Hypothalamus (tissue), 51 donors: Measurements from ENCODE around the gene TAPT1.

Experiments used
- DNase-seq, 51 donors: peaks; one replicate each; lab custom pipeline; 2025; lab: John Stamatoyannopoulos, UW

The TAPT1 gene

DNA sequence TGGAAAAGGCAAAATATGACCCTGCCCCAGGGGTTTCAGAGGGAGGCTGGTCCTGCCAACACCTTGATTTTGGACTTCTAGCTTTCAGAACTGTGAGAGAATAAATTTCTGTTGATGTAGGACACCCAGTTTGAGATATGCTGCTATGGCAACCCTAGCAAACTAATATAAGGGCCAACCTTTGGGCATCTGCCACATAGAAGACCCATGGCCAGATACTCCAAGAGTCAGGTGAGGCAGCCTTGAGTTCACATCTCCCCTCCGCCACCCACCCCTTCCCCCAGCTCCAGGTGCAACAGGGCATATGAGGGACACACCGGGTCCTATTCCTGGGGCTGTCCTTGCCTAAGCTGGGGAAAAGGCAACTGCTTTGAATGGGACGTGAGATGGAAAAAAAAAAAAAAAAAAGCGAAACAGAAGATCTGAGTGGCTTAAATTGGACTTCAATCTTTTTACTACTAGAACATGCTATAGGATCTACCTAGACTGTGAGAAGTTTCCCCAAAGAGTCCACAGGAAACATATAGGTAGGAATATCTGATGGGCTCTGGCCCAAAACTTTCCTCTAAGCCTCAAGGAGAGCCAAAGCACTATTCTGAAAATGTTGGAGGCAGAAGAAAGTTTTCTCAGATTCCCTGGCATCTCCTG, 85.9 kb downstream of the TAPT1 start:
- no peak for DNase-seq

DNA sequence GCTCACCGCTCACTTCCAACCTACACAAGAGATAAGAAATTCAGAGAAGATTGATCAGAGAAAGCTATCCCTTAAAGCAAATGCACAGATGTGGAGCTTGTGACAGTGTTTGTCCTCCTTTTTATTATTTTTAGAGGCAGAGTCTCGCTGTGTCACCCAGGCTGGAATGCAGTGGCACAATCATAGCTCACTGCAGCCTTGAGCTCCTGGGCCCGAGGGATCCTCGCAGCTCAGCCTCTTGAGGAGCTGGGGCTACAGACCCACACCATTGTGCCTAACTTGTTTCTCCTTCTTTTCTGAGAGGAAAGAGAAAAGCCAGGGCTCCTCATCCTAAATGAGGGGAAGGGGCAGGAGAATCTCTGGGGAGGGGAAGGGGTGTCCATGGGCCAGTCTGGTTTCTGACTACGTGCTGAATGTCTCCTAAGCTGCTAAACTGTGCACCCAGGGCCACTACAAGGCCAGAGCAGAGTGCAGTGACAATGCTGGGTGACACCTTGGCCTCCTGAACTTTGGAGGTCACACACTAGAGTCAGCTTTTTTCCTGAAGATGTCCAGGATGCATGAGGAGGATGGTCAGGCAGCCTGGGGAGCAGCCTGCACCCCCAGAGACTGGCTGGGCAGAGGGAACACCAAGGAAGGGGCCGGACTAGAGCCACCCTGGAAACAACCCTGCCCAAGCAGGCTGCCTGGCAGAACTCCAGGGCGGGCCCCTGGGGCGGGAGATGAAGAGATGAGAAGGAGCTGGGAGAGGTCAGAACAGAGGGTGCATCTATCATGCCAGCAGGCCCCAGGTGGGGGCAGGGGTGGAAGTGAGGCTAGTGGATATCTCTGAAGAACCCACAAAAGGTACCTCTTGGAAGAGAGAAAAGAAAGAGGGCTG, 87.0 kb downstream of the TAPT1 start:
- DNase-seq, result no peak

DNA sequence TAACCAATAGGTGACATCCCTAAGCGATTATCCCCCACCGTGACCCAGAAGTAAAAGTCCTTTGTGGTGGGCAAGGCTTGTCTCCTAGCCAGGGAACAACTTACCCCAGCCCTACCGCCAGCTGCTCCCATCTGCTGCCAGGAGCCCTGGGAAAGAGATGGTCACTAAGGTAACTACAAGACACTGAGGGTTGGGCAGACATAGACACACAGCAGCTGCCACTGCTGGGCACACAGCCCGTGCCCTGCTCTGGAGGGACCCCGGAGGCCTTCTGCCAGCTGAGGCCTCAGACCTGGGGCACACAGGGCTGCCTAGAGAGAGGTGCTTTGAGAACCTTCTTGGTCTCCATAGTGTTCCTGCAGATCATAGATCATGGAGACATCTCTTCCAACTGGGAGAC, 89.4 kb downstream of the TAPT1 start:
- no peak for DNase-seq

DNA sequence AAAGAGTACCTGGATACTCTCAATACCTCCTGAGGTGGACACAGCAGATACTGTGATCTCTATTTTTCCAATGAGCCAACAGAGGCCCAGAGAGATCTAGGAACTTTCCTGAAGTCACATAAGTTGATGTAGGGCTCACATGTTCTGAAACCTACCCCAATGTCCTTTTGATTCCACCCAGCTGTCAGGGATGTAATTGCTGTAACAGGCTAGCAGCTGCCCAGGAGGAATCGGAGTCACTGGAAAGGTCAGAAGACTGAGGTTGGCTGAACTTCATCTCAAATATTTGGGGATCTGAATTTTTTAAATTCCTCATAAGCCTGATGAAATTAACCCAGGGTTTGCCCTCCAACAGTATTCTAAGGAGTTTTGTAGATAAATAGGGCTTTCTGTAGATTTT, 90.0 kb downstream of the TAPT1 start:
- no peak for DNase-seq

DNA sequence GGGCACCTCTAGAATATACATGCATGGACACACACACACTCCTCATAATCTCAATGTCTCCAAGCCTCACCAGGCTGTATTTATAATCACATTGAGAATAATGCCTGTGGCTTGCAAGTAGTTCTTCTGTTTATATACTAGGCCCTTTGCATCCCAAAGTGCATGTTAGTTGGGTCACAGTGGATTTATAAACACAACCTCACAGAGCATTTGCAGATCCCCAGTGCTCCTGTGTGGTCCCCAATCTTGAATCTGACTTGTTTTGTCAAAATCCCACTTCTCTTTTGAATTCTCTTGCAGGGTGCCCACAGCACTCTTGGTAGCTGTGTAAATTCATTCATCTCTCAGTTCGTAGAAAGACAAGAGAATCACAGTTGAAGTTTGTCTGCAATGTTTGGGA, 92.9 kb downstream of the TAPT1 start:
- no peak for DNase-seq

DNA sequence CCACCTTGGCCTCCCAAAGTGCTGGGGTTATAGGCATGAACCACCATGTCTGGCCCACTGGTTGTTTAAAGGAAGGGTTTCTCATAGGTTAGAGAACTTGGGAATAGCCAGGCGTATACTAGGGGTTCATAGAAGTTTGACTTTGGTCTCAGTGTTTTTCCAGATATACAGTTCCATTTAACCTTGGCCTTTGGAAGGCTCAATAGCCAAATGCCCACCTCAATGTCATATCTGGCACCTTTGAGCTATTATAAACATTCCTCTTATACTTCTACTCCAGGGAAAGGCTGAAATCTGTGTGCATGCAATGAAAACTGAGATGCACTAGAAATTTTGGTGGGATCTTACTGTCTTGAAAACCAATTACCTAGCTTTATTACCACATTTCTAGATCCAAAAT, 95.0 kb downstream of the TAPT1 start:
- no peak for DNase-seq

DNA sequence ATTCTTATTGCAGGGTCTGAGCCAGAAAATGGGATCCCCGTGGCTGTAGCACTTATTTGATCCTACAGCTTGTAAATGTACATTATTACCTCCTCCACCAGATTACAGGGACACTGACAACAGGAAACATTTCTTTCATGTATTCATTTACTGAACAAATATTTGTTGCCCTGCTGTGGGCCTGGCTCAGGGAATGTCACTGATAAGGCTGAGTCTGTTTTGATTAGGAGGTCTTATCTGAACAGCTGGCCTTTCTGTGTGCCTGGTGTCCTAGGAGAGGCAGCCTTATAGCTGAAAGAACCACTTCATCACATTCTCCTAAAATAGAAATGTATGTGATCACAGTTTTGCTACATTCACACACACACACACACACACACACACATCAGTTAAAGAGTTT, 96.9 kb downstream of the TAPT1 start:
- no peak for DNase-seq

DNA sequence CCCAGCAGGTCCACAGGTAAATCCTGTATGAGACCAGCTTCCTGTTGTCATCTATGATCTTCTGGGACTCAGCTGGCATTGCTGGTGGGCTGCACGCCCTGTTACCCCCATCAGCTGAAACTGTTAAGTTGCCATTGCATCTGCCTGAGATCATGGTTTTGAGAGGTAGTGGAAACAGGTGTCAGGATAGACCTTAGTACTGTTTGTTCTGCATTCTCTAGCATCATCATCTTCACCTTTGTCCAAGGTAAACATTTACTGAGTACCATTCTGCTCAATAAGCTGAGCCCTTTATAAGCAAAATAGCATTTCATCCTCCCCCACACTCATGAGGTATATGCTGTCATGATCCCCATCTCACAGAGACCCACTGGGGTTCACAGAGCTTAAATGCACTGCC, 99.6 kb downstream of the TAPT1 start:
- DNase-seq, result no peak

DNA sequence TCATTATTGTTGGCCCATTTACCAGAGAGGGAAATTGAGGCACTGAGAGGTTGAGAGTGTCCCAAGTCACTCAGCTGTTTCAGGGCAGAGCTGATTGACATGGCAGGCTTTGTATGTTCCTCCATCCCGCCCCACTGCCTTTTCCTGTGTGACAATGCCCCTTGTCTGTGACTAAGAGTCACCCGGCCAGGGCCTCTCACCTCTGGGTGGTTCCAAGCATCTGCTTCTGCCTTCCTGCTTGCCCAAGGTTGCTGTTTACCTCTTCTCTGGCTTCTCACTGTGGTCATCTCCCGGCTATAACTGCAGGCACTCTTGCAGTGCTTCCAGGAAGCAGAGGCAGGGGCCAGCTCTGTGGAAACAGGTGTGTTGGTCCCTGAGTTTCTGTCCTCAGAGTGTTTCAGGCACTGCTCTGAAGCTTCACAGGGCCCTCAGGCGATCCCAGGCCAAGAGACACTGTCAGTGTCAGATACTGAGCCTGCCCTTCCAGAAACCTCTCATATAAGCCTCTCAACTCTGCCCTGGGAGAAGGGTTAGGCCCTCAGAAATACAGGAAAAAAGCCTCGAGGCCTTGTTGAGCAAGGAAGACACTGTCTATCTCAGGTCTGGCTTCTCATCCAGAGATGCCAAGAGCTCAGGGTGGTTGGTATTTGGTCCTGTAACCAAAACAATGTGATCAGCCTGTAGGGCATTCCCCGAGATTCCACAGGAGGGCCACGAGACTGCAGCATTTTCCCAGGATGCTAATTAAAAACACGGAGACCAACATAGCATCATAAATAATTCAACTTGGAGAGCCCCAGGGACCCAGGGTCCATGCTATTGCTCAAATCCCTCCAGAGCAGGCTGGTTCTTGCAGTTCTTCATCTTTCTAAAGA, 100.5 kb downstream of the TAPT1 start:
- no peak for DNase-seq

DNA sequence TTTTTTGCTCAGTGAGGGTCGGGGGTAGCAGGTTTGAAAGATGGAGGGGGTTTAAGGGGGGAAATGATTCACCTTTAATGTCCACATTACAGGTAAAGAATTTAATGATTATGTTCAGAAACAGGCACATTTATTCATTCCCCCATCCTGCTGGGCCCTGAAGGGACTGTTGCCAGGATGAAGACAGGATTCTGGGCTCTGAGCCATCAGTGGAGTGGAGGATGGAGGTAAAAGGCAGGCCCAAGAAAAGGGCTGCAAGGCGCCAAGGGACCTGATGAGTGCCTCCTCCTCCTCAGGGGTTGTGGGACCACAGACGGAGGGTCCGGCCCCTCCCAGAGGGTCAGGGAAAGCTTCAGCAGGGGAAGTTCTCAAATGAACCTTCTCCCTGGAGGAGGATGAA, 102.0 kb downstream of the TAPT1 start:
- peak in 2 of 51 donors; percentile 1 to 6 for DNase-seq

DNA sequence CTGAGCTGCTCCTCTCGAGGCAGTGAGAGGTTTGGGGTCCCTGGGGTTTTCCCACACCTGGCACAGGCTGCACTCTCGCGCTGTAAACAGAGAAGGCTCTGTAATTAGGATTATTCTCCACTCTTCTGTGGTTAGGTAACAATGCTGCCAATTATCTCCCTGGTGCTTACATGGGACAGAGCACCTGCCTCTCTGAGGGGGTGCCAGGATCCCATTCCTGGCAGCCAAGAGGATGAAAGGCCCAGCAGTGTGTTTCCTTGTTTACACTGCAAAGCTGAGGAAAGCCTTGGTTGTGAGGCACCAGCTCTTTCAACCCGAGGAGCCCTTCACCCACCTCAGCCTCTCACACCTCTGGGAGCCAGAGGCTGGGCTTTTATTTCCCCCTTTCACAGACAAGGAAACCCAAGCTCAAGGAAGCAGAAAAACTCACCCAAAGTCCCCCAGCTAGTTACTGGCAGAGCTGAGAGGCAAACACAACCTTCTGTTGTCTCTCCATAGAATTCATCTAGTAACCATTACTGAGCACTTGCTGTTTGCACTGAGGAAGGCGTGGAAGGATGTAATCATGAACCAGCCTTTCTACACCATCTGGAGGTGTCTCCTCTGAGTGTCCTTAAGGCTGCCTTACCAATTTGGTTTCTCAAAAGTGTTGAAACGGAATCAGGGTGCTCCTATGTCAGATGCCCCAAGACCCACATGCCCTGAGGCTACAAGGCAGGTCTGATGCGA, 102.8 kb downstream of the TAPT1 start:
- no peak for DNase-seq

DNA sequence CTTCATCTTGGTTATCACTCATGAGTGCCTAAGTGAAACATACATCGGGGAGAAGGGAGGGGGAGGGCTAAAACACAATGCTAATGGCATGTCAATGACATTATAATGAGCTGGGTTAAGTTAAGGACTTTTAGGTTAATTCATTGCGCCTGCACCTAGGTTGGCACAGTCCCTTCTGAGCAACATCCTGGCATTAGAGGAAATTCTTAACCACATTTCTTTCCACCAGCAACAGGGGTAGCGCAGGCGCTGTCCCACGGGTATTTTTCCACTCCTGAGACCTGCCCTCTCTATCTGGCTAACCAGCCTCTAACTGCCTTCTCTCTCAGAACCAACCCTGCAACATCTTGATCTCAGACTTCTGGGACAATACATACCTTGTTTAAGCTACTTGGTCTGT, 103.5 kb downstream of the TAPT1 start:
- no peak for DNase-seq

DNA sequence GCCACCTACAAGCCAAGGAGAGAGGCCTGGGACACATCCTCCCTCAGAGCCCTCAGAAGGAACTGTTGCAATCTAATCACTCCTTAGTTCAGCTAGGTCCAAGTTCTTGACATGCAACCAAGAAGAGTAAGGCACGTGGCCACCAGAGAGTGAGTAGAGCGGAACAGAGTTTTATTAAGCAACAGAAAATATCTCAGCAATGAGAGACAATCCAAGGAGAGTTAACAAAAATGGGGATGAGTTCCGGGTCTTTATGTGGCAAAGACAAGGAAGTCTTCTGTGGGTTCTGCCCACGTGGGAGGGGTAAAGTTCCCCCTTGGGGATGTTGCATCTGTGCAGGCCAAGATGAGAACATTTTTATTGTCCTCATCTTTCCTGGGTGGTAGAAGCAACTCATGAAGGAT, 104.0 kb downstream of the TAPT1 start:
- DNase-seq, result no peak

DNA sequence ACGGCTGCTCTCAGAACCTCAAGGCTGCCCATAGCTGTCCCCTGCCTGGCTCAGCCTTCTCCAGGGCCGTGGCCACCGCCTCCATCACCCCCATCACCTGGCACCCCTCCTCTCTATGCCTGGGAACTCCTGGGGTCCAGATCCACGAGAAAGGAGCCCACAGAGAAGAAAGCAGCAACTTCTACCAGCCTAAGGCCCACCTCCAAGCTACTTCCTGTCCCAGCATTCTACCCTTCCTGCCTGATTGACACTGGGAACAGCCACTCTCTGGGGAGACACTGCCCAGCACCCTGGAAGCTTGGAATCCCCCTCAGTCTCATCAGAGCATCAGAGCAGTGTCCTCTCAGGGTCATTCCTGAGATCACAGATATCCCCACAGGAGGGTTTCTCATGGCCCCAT, 105.6 kb downstream of the TAPT1 start:
- DNase-seq, result no peak

DNA sequence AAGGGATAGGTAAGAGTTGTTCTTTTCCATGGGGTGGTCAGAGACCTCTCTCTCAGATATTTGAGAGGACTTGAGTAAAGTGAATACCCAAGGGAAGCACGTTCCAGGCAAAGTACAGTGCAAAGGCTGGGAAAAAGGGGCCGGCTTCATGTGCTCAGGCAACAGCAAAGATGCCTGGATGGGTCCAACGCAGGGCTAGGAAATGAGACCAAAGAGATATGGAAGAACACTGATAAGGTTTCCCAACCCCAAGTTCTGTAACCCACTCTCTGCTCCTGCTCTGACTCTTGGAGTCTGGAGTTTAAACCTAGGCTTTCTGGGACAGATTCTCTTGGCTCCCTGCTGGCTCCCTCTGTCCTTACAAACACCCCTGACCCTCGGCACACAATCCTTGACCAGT, 106.3 kb downstream of the TAPT1 start:
- no peak for DNase-seq

DNA sequence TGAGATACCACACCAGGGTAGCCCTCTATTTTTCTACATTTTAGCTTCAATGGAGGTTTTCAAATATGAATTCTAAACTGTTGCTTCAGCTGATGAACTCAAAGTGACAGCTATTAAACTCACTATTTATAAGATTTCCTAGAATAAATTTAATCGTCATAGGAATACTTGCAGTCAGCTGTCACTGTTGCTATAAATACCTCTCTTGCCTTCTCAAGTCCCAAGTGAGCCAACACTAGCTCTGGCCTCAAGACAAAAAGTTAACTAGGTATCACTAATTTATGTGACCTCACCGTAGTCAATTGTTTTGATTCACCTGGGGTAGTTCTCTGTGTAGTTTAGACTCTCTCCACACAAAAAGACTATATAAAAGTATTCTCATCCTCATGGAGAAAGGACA, 108.2 kb downstream of the TAPT1 start:
- no peak for DNase-seq

DNA sequence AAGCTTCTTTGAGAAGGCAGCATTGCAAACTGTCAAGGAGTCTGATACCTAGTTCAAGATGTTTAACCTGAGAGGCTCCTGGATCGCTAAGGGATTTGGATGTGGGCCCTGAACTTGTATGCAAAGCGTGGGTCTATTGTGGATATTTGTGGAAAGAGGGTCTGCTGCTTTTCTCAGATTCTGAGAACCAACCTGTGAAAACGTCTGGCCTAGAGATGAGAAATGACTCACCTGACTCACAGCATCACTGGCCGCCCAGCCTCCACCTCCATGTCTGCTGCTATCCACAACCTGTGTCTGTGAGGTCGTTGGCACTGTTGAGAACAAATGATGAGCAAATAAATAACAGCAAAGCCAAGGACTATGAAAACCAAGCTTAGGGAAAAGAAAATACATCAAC, 109.1 kb downstream of the TAPT1 start:
- DNase-seq, result no peak

DNA sequence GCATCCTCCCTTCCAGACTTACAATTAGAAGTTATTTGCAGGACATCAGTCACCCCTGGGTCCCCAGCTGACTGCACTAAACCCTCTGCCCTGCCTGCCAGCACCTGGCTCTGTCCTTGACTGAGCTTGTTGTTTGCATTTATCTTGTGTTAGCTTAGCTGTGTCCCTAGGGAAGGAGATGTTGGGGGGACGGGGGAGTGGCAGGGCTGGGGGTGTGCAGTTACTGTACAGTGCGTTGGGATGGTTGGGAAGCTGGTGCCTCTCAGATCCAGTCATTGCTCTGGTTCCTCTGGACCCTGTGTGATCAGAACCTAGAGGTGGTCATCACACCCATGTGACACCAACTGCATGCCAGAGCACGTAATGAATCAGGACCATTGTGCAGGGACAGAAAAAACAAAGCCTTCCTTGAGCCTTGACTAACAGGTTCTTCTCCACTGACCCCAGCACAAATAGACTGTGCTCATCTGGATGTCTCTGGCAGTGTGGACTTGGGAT, 109.7 kb downstream of the TAPT1 start:
- no peak for DNase-seq

DNA sequence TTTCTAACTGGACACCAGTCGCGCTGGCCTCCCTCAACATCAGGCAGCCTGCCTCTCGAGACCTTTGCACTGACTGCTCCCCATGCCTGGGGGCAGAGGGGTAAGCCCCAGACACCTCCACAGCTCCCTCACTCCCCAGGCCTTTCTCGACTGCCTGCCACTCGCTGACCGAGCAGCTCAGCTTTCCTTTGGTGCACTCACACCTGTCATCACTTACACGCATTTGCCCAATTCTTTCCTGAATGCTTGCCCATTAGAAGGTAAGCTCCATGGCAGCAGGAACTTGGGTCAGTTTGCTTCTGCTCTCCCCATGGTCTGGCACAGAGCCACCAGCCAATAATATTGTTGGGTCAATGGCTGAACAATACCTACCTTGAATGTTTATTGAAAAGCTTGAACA, 110.3 kb downstream of the TAPT1 start:
- no peak for DNase-seq

DNA sequence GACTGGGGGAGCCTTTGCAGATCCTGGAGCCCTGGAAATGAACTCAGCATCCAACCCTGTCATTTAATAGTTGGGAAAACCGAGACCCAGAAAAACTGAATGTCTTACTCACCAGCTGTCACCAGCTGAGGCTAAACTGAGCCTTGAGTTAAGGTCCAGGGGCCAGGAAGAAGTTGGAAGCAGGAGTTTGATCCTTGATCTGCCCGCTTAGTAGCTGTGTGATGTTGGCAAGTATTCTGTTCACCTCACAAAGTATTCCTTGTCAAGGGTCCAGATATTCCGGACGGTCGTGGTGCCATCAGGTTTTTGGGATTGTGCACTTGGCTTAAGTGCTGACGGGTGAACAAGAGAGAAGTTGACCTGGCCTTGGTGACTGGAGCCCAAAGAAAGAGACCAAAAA, 111.7 kb downstream of the TAPT1 start:
- no peak for DNase-seq

DNA sequence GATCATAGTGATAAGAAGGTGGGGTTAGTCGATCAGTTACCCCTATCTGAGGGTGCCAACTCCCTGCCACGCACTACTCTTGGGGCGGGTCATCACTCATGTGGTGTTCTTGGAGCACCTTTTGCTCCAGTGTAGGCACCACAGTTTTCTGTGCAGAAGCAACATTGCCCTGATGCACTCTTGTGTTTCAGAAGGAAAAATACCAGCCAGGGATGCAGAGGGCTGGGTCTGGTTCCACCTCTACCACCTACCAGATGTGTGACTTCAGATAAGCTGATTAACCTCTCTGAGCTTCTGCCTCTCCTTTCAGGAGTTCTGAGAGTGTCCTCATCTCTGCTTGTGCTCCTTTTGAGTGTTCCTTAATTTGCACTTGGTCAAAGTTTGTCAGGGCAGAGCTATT, 112.5 kb downstream of the TAPT1 start:
- DNase-seq, result no peak
